T1000 (cell line): ENCODE measurements around the gene L3MBTL1.
A peak's percentile ranks its signal among the peaks of the same experiment; 100 is the strongest.
"Not testable (repeated sequence)": the region's sequence is repeated elsewhere in the genome, so short reads cannot be mapped to it uniquely, and the experiment has no call there.

ENCODE experiments used
- DNase-seq: peaks from one replicate; lab custom pipeline; 2025; ENCODE audit warnings: mixed read lengths; lab: John Stamatoyannopoulos, UW

L3MBTL1 gene

GRCh38 chr20:43559147-43559987 lies 51.9 kb downstream of the L3MBTL1 start:
- no peak for DNase-seq

- no peak for DNase-seq
These were observed 53.5 kb downstream of the L3MBTL1 start for GRCh38 chr20:43560974-43561373.

GRCh38 chr20:43563429-43563828 lies 55.9 kb downstream of the L3MBTL1 start:
- no peak for DNase-seq

GRCh38 chr20:43563991-43564390 lies 56.5 kb downstream of the L3MBTL1 start:
- no peak for DNase-seq

DNA sequence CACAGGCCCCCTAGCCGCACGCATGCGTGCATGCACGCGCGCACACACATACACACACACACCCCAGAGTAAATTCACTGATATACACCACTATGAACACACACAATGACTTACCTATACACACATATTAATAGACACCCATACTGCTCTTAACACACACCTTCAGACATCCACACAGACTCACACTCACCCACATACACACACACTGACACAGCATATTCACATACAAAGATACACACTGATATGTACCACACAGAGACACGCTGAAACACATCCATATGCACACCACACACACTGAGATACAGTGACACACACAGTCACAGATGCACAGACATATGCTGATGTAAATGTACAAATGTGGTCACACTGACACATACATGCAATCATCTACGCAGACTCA lies 57.0 kb downstream of the L3MBTL1 start:
- DNase-seq, result no peak

DNA sequence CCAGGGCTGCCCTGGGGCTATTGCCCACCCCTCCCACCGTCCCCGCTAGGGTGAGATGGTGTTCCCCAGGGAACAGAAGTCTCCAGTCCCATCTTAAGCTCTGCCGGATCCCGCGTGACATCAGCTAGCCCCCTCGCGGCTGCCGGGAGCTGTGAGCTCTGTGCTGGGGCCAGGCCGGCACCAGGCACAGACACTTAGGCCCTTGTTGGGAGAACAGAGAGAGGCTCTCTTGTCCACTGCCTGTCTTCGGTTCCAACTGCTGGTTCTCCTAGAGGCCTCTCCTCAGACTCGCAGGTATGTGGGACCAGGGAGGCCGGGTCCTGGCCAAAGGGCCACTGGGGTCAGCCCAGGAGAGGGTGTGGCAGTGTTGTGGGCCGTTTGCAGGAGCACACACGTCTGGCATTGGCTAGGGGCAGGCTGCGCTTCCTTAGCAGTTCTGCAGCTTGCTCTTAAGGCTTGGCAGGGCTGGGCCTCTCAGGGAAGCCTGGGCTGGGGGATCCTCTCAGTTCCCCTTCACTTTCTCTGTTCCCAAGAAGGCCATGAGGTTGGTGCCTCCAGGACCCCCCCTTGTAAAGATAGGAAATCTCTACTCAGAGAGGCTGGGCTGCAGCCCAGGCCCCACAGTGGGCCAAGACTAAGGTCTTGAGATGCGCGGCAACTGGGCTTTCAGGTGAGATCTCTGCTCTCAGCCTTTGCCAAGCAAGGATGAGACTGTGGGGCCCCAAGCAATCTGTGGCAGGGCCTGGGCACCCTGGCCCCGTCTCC lies 57.7 kb downstream of the L3MBTL1 start:
- no peak for DNase-seq

DNA sequence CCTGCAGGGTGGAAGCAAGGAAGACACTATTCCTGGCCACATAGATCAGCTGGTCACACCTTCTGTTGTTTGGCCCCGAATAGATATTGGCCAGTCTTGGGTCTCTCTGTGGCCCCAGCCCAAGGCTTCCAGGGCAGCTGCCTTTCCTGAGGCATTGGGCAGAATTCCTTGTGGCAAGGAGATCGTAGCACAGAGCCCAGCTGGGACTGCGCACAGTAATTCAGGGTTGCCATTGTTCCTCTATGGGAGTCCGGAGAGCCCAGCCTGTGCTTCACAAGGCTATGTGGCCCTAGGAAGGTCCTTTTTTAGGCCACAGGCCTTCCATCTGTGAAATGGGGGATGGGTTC lies 58.2 kb downstream of the L3MBTL1 start:
- DNase-seq, result no peak

DNA sequence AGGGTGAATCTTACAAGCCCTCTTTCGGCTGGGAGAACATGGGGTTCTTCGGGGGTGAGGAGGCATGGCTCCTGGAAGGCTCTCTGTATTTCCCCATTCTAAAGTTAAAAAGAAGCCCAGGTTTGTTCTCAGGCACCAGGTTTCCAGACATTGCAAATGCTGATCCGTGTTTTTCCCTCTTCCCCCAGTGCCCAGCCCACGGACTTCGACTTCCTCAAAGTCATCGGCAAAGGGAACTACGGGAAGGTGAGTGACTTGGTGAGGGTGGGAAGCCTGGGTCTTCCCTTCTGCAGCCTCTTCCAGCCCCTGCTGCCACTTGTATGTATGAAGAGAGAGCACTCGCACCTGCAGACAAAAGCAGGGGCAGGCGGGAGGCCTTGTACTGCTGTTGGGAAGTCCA lies 60.0 kb downstream of the L3MBTL1 start:
- no peak for DNase-seq

DNA sequence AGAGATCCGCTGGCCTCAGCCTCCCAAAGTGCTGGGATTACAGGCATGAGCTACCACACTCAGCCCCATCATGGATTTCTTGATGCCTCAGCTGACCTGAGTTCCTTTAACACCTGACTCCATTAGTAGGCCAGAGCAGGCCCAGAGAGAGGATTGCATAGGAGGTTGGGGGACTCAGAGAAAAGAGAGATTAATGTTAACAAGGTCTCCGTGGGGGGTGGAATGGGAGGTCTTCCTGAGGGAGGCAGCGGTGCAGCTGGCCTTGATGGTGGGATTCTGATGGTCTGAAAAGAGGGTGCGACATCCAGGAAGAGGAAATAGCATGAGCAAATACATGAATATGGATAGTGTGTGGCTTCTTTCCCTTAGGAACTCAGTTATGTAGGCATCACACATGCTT lies 61.2 kb downstream of the L3MBTL1 start:
- no peak for DNase-seq

DNA sequence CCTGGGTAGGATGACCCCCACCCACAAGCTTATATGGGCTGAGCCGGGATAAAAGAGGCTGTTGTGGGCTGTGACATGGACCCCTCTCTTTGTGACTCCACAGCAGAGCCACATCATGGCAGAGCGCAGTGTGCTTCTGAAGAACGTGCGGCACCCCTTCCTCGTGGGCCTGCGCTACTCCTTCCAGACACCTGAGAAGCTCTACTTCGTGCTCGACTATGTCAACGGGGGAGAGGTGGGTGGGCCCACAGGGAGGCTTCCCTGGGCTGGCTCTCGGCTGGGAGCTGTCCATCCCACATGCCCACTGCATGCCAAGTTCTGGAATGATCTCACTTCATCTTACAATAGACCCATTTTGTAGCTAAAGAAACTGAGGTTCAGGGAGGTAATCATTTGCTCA lies 61.8 kb downstream of the L3MBTL1 start:
- DNase-seq, result no peak

DNA sequence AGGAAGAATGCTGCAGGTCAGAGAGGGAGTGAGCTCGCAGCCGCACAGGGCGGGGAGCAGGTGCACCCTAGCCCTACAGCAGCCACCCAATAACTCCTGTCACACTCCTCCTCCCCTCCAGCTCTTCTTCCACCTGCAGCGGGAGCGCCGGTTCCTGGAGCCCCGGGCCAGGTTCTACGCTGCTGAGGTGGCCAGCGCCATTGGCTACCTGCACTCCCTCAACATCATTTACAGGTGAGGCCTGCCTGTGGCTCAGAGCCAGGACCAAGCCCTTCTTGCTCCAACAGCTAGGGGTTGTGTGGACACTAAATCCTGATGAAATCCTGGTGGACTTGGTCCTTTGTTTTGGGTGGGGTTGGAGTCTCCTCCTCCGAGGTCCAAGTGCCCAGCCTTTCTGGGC lies 63.0 kb downstream of the L3MBTL1 start:
- DNase-seq, result no peak

DNA sequence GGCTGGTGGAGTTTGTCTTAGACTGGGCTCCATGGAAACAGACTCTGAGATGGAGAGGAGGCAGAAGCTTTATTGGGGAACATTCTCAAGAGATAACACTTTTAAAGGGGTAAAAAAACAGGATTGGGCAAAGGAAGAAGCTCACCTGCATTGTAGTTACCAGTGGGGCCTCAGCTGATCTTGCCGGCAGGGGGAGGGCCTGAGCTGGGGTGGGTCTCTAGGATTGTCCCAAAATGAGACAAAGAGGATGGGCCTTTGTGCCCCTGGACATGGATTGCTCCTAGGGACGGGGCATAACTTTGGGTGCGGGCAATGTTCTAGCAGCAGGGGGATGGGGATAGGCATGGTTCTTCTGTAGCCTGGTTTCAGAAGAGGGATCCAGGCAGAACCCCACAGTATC lies 63.8 kb downstream of the L3MBTL1 start:
- DNase-seq, result no peak

DNA sequence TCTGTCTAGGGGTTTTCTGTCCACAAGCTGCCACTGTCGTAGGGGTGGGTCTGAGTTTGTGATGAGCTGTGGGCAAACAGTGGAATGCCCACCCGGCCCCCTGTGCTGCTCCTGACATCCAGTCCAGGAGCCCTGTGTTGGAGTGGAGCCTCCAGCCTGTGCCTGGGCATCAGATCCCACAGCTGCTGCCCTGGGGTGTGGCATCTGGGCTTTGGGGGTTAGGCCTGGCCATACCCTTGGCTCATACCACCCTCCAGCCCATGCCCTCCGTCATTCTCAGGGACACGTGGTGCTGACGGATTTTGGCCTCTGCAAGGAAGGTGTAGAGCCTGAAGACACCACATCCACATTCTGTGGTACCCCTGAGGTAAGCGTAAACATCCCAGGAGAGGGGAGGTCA lies 64.3 kb downstream of the L3MBTL1 start:
- no peak for DNase-seq

DNA sequence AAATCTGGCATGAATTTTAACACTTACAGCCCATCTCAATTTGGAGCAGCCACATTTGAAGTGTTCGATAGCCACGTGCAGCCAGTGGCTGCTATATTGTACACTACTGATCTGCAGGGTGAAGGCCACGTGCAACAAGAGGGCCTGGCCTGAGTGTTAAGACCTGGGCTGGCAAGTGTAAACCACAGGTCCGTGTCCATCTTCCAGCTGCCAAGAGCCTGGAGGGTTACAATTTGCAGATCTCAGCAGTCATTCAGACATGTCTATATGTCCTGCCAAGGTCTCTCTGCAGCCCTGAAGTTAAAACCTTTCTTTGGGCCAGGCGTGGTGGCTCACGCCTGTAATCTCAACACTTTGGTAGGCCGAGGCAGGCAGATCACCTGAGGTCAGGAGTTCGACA lies 65.4 kb downstream of the L3MBTL1 start:
- no peak for DNase-seq

DNA sequence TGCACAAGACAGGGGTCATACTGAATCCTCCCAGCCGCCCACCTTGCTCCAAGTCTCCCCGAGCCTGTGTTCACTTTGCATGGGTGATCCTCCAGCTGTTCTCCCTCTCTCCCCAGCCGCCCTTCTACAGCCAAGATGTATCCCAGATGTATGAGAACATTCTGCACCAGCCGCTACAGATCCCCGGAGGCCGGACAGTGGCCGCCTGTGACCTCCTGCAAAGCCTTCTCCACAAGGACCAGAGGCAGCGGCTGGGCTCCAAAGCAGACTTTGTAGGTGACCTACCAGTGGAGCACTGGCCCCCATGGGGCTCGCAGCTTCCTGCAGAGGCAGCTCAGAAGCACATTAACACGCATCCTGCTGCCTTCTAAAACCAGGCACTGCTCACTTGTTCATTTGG lies 68.6 kb downstream of the L3MBTL1 start:
- DNase-seq, result no peak

DNA sequence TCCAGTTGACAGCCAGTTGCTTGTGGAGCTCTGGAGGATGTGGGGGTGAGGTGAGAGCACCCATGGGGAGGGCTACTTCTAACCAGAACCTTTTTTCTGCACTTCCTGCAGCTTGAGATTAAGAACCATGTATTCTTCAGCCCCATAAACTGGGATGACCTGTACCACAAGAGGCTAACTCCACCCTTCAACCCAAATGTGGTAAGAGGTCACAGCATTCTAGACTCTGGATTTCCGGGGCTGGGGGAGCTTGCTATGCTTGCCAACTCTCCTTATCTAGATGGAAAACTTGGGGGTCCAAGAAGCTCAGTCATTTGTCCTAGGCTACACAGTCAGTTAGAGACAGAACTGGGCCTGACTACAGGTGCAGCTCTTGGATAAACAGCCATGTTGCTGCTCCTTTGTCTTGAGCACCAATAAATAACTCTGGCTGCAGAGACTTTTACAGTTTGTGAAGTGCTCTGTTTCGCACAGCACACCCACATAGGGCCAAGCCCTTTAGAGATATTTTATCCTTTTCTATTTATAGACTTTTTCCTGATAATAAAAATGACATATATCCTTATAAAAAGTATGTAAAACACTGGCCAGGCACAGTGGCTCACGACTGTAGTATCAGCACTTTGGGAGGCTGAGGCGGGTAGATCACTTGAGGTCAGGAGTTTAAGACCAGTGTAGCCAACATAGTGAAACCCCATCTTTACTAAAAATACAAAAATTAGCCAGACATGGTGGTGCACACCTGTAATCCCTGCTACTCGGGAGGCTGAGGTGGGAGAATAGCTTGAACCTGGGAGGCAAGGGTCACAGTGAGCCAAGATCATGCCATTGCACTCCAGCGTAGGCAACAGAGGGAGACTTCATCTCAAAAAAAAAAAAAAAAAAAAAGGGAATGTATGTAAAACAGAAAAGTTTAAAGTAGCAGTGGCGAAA lies 72.6 kb downstream of the L3MBTL1 start:
- DNase-seq, result no peak

GRCh38 chr20:43583133-43583864 lies 75.8 kb downstream of the L3MBTL1 start:
- no peak for DNase-seq

DNA sequence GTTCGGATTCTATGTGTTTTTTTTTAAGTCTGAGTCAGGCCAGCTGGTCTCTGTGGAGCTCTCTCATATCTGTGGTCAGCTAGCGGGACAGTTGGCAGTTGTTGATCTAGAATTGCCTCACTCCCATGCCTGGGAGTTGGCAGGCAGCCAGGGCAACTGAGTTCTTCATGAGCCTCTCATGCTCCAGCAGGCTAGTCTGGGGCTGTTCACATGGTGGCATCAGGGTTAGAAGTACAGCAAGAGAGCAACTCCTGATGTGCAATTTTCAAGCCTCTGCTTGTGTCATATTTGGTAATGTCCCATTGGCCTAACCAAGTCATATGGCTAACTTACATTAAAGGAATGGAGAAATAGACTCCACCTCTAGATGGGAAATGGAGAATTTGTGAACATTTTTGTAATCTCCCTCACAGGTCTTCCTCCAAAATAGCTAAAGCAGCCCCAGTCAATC lies 76.5 kb downstream of the L3MBTL1 start:
- DNase-seq, result peak; percentile 69

GRCh38 chr20:43584448-43585136 lies 77.1 kb downstream of the L3MBTL1 start:
- no peak for DNase-seq

DNA sequence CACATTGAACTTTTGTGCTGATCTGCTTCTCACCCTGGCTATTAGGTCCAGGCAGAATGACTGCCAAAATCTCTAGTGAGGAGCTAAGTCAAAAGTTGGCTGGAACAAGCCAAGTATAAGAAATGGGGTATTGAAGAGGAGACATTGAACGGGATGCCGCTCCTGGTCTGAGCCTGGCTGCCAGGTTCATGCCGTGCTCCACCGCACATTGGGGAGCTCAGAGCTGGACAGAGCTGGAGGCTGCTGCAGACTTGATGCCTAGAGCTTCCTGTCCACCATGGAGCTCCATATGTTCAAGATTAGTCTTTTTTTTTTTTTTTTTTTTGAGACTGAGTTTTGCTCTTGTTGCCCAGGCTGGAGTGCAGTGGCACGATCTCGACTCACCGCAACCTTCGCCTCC lies 79.1 kb downstream of the L3MBTL1 start:
- no peak for DNase-seq

DNA sequence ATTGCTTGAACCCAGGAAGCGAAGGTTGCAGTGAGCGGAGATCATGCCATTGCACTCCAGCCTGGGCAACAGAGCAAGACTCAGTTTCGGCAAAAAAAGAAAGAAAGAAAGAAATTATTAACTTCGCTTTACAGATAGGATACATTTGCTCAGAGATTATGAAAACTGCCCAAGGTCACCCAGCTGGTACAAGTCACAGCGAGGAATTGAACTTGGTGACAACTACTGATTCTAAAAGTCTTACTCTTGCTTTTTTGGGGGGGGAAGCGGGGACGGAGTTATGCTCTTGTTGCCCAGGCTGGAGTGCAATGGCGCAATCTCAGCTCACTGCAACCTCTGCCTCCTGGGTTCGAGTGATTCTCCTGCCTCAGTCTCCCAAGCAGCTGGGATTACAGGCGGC lies 81.0 kb downstream of the L3MBTL1 start:
- not testable (repeated sequence) for DNase-seq
